Ishikawa (cell line): ENCODE results near the gene CSNK1E.

ENCODE experiments used
- CEBPB ChIP-seq: IDR thresholded peaks from 2 replicates; pipeline ENCODE4 v1.6.1; 2012
- CREB1 ChIP-seq: IDR thresholded peaks from 2 replicates; pipeline ENCODE4 v1.6.1; 2012; ENCODE audit warnings: low read depth
- EGR1 ChIP-seq: IDR thresholded peaks from 2 replicates; pipeline ENCODE4 v1.6.1; 2012
- EP300 ChIP-seq: IDR thresholded peaks from 2 replicates; pipeline ENCODE4 v1.6.1; 2012; ENCODE audit warnings: borderline replicate concordance
- FOXM1 ChIP-seq: IDR thresholded peaks from 2 replicates; pipeline ENCODE4 v1.6.1; 2012; ENCODE audit warnings: low read depth, borderline replicate concordance
- NFIC ChIP-seq: IDR thresholded peaks from 2 replicates; pipeline ENCODE4 v1.6.1; 2012
- RAD21 ChIP-seq: IDR thresholded peaks from 2 replicates; pipeline ENCODE4 v1.6.1; 2012; ENCODE audit warnings: low read depth
- REST ChIP-seq: IDR thresholded peaks from 2 replicates; pipeline ENCODE4 v1.6.1; 2012; ENCODE audit warnings: low read depth, mild to moderate bottlenecking
- TAF1 ChIP-seq: IDR thresholded peaks from 2 replicates; pipeline ENCODE4 v1.6.1; 2012; ENCODE audit warnings: low read depth, mild to moderate bottlenecking
- TCF12 ChIP-seq: IDR thresholded peaks from 2 replicates; pipeline ENCODE4 v1.6.1; 2012; ENCODE audit warnings: low read depth
- TEAD4 ChIP-seq: IDR thresholded peaks from 2 replicates; pipeline ENCODE4 v1.6.1; 2012
- YY1 ChIP-seq: IDR thresholded peaks from 2 replicates; pipeline ENCODE4 v1.6.1; 2012; ENCODE audit warnings: low read depth
- ZBTB7A ChIP-seq: IDR thresholded peaks from 2 replicates; pipeline ENCODE4 v1.6.1; 2012; ENCODE audit warnings: low read depth
- TF ChIP-seq, protein P1 (sequence below): IDR thresholded peaks from 2 replicates; pipeline ENCODE4 v1.6.1; 2012
- TF ChIP-seq, protein P2 (sequence below): IDR thresholded peaks from 2 replicates; pipeline ENCODE4 v1.6.1; 2012

CSNK1E gene

GRCh38 chr22:38291201-38291777 lies 25.9 kb downstream of the CSNK1E start:
- no peak for TF ChIP-seq TEAD4
- no peak for TF ChIP-seq YY1
- no peak for TF ChIP-seq RAD21
- TF ChIP-seq, protein P1, sequence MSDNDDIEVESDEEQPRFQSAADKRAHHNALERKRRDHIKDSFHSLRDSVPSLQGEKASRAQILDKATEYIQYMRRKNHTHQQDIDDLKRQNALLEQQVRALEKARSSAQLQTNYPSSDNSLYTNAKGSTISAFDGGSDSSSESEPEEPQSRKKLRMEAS = no peak
- no peak for TF ChIP-seq CEBPB
- no peak for TF ChIP-seq TAF1
- TF ChIP-seq NFIC = no peak
- TF ChIP-seq ZBTB7A = no peak
- TF ChIP-seq REST = no peak
- TF ChIP-seq CREB1 = no peak
- TF ChIP-seq EGR1 = no peak
- no peak for TF ChIP-seq FOXM1
- TF ChIP-seq, protein P2, sequence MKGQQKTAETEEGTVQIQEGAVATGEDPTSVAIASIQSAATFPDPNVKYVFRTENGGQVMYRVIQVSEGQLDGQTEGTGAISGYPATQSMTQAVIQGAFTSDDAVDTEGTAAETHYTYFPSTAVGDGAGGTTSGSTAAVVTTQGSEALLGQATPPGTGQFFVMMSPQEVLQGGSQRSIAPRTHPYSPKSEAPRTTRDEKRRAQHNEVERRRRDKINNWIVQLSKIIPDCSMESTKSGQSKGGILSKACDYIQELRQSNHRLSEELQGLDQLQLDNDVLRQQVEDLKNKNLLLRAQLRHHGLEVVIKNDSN = no peak
- no peak for TF ChIP-seq EP300
- TF ChIP-seq TCF12 = no peak

DNA sequence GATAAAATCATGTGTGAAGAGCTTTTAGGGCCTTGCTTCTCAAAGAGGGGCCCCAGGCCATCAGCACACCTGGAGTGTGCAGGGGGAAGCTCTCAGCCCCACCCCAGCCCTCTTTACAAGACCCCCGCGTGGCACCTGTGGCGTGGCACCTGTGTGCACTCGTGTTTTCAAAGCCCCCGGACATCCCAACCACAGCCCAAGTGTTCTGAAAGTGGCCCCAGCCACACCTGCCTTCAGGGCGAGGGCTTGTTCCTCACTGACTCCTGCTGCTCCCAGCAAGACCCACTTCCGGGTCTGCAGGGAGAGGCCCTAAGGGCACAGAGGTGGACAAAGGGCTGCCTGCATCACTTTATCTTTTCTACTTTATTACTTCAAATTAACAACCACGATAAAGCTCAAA lies 26.9 kb downstream of the CSNK1E start:
- TF ChIP-seq ZBTB7A = no peak

DNA sequence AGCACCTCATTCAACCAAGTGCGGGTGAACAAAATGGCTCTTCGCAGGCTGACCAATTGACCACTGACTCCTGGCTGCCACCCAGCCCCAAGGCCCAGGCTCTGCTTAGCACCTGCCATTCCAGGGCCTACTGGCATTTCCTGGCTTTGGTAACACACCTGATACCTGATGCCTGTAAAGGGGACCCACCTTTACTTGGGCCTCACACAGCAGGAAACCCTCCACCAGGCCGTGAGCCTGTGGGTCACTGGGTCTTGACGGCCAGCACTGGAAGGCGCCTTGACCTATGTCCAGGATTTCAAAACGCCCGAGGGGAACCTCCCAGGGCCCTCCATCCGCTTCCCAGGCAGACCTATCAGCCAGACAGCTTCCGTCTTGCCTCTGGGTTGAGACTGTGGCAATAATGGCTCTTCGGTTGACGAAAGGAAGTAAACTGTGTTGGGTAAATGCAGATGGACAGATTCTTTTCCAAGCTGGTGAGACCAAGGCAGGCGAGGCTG lies 27.6 kb downstream of the CSNK1E start:
- no peak for TF ChIP-seq TAF1
- no peak for TF ChIP-seq RAD21
- no peak for TF ChIP-seq CEBPB
- no peak for TF ChIP-seq TCF12
- no peak for TF ChIP-seq EP300
- no peak for TF ChIP-seq CREB1
- no peak; the same call in 1 of the 2 replicates for TF ChIP-seq TEAD4
- no peak for TF ChIP-seq REST
- no peak for TF ChIP-seq YY1
- TF ChIP-seq FOXM1 = no peak

DNA sequence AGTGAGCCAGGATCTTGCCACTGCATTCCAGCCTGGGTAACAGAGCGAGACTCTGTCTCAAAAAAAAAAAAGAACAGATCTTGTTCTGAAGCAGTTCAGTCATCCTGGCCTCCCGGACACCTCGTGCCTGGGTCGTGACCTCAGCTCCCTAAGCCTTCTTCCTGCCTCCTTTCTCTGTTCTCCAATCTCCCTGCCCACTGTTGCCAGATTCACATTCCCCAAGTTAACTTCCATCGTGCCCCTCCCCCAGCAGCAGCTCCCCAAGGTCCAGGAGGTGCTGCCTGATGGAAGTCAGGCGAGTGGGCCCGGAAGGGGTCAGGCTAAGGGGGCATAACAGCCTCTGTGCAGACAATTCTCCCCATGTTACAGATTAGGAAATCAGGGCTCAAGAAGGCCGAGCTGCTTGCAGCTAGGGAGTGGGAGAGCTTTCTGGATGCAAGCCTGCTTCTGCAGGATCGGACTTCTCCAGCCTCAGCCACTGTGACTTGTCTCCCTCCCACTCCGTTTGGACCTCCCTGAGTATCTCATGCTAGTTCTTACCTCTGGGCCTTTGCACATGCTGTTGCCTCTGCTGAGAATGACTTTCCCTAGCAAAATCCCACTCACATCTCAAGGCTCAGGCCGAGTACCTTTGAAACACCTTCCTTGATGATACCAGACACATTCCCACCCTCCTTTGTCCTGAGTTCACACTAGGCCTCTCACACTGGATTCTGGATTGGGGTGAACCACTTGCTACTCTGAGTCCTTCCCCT lies 30.1 kb downstream of the CSNK1E start:
- TF ChIP-seq CREB1 (no peak), NFIC (no peak), REST (no peak), EGR1 (no peak), EP300 (no peak), YY1 (no peak), RAD21 (no peak), ZBTB7A (no peak), FOXM1 (no peak), TEAD4 (no peak), CEBPB (no peak), TCF12 (no peak), TAF1 (no peak)
- TF ChIP-seq, protein P1 = no peak
- TF ChIP-seq, protein P2 = no peak
